ENCODE data around the gene TTLL4. TPM values are rescaled to one million over a fixed set of nuclear protein-coding genes. Genes with fewer than 3 reads are reported as not detected.
A peak's percentile ranks its signal among the peaks of the same experiment; 100 is the strongest.
"Not testable (repeated sequence)": the region's sequence is repeated elsewhere in the genome, so short reads cannot be mapped to it uniquely, and the experiment has no call there.

Gene TTLL4
- polyA plus RNA-seq, 1 donor = 47.2 TPM

- DNase-seq = no peak
These were observed 34.0 kb downstream of the TTLL4 start for GRCh38 chr2:218744615-218745014.

DNA sequence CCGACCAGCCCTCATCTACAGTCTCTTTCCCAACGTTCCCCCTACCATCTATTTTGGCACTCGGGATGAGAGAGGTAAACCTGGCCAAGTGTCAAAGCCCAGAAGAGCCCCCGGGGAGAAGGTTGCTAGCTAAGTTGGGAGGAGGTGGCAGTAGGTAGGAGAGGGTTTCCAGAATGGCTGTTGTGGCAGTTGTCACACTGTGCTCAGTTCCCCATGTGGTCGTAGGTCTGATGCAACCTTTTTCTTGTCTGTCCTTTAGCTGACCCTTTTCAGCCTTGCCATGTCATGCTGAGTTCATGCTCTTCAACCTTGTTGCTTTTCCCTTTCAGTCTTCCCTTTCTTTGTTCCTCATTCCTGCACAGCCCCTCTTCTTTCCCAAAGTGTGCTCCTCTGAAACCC, 34.5 kb downstream of the TTLL4 start:
- no peak for DNase-seq

DNA sequence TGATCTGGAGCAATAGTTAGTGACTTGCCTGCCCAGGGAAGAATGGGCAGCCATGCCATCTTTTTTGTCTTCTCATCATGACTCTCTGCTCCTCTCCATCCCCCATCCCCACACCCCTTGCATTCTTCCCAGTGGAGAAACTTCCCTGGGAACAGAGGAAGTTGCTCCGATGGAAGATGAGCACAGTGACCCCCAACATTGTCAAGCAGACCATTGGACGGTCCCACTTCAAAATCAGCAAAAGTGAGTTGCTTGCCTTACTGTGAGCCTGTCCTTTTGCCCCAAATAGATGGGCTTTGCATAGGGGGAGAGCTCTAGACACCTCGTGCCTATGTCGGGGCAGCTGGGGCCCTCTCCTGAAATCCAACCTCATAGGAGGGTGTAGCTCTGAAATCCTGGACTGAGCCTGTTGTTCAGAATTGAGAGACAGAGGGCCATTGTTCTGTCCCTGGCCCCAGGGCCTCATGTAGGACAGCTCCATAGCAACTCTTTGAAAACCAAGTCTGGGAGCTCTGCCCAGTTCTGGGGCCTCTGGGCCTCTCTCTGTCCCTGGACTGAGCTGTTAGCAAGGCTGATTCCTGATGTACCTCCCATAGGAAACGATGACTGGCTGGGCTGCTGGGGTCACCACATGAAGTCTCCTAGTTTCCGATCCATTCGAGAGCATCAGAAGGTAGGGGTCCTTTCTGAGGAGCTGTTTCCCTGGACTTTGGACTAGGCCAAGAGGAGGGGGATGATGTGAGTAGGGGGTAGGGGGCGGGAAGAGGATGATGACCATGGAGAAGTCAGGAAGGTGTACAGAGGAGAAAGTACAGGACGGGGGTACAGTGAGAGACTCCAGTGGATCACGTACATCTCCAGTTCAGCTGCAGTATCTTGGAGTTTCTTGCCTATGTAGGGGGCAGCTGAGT, 35.2 kb downstream of the TTLL4 start:
- no peak for DNase-seq

GRCh38 chr2:218746470-218746795, 35.8 kb downstream of the TTLL4 start:
- no peak for DNase-seq

DNA sequence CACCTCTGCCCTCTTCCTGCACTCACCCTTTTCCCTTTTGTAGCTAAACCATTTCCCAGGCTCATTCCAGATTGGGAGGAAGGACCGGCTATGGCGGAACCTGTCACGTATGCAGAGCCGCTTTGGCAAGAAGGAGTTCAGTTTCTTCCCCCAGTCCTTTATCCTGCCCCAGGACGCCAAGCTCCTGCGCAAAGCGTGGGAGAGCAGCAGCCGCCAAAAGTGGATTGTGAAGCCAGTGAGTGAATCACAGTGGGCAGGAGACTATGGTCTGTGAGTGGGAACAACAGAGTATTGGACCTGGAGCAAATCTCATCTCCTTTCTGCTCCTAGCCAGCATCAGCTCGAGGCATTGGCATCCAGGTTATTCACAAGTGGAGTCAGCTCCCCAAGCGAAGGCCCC, 36.3 kb downstream of the TTLL4 start:
- no peak for DNase-seq

DNA sequence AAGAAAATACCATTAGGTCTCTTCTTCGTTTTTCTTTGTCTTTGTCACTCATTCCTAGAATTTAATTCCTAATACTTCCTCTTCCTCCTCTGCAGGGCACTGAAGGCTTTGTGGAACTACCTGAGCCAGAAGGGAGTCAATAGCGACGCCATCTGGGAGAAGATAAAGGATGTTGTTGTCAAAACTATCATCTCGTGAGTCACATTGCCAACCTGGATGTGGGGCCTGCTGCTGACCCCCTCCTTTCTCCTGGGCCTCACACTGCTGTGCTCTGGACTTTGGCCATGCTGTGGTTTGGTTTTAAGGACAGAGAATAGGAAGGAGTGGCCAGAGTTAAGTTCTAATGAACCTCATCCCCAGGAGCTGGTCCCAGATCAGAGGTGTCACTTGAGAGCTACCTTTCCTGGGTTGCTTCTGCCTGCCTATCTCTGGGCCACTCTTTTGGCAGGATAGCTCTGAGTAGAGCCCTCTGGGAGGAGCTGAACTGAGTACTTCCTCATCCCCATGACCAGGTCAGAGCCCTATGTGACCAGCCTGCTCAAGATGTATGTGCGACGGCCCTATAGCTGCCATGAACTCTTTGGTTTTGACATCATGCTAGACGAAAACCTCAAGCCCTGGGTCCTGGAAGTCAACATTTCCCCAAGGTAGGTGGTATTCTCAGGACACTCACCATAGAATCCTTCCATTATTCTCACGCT, 38.3 kb downstream of the TTLL4 start:
- DNase-seq = no peak

DNA sequence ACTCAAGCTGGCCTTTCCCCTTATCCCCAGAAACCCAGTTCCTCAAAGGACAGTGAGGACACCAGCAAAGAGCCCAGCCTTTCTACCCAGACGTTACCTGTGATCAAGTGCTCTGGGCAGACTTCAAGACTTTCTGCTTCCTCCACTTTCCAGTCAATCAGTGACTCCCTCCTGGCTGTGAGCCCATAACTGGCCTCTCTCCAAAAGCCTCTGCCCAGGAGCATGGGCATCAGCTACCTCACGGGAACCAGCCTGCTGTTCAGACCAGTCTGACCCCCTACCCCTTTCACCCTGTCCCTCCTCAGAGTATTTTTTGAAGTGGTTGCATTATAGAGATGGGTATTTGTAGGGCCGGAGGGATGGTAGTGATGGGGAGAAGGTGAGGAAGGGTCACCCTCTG, 43.6 kb downstream of the TTLL4 start:
- DNase-seq = no peak

- DNase-seq = no peak
These were observed 44.1 kb downstream of the TTLL4 start for GRCh38 chr2:218754781-218755180.

- DNase-seq = no peak
These were observed 44.5 kb downstream of the TTLL4 start for GRCh38 chr2:218755198-218755566.

DNA sequence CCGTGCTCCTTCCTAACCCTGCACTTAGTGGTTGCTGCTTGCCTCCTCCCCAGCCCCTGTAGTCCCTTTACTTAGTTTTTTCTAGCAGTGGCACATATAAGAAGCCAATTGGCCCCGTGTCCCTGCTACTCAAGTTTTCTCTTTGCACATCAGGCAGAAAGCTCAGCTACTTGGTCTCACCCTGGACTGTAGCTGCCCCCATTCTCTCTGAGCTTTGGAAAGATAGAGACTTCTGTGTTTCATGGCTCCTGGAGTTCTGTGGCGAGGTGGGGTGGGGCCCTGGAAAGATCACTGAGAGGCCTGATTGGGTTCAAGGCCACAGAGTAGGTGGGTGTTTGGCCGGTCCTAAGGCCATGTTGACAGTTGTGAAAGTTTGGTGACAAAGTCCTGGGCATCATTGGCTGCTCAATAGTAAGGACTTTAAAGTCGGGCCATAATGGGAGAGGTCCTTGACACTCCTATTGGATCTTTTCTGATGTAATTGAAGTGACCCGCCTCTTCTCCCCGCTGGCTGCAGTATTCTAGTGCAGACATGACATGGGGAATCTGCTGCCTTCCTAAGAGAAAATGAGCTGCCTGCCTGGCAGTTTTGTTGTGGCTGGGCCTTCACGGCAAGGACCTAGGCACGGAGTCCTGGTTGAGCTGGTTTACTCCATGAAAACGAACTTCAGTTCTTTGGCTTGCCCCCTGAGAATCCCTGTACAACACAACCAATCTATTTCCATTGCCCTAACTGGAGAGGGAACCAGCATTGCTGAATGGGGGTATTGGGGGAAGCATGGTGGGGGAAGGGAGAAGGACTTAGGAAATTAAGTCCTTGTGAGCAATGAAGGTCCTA, 45.2 kb downstream of the TTLL4 start:
- DNase-seq = no peak

DNA sequence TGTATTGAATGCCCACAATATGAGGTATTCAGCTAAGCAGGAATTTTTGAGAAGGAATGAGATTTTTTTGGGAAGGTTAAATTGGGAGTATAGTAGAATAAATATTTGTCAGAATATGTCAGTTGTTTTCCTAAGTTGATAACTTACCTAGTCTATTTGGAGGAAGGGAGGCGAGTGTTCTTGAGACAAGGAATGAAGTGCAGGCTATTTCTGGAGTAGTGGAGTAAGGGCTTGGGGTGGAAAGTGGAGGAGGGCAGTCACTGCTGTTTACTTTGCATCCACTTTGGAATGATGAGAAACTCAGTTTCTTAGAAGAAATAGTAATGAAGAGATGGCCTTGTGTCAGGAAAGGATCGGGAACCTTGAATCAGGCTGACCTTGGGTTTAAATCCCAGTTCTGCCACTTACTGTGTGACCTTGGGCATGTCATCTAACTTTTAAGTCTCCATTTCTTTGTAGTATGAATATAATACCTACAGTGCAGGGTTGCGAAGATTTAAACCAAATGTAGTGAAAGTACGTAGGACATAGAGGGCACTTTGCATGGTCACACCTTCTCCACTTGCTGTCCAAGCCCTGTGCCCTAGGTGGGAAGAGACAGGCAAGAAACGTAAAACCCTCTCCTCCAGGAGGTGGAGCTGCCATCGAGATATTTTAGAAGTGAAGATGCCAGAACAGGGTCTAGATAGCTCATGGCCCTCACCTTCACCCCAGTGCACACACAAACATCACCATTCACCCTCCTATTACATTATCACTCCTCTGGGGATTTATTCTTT, 46.2 kb downstream of the TTLL4 start:
- DNase-seq = no peak

- DNase-seq = no peak
These were observed 51.2 kb downstream of the TTLL4 start for GRCh38 chr2:218761795-218762194.

GRCh38 chr2:218772759-218773158, 62.1 kb downstream of the TTLL4 start:
- not testable (repeated sequence) for DNase-seq

DNA sequence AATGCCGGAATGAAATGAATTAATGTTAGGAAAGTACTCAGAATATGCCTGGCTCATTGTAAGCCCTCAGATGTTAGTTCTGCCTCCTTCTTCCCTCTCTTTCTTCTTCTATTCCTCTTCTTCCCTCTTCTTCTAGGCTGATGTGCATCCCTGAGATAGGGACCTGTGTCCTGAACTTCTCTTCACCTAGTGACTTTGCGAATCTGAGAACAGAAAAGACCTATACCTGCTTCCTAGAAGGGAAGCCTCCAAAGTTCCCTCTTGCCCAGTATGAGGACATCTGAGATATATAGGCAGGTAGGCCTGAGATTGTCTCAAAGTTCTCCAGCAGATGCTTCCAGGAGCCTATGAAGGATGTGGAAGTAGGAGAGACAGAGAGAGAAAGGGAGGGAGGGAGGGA, 63.2 kb downstream of the TTLL4 start:
- DNase-seq = no peak

- no peak for DNase-seq
These were observed 65.9 kb downstream of the TTLL4 start for GRCh38 chr2:218776488-218776887.

DNA sequence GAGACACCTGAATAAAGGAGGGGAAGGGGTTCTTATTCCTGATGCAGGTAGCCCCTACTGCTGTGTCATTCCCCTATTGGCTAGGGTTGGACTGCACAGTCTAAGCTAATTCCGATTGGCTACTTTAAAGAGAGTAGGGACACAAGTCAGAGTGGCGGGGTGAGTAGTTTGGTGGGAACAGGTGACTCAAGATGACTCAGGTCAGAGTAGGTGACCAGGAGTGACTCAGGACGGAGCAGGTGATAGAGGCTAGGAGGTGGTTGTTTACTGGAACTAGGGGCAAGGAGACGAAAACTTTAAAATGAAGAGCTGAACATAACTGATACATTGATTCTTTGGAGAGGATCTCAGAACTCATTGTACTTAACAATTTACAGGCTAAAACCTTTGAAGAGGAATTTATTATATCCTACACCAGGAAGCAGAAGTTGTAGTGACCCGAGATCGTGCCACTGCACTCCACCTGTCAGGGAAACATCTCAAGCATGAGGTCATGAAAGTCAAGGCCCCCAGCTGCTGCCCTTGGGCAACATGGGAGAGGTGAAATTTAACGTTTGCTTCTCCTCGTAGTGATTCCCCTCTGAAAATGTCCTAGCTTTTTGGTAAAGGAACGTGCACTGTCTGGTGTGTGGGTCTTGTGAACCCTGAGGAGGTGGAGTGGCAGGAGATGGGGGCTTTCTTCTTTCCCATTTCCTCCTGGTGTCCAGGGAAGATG, 66.8 kb downstream of the TTLL4 start:
- no peak for DNase-seq

GRCh38 chr2:218780046-218780445, 69.4 kb downstream of the TTLL4 start:
- no peak for DNase-seq

GRCh38 chr2:218780851-218781690, 70.4 kb downstream of the TTLL4 start:
- no peak for DNase-seq

- DNase-seq = peak; percentile 30
These were observed 71.3 kb downstream of the TTLL4 start, which contains the start of gene CYP27A1 for GRCh38 chr2:218781691-218782527. CYP27A1 (plus strand) TSS chr2:218782147; CDS start chr2:218782183, 36 bp downstream.

Data from left kidney (tissue), 2 donors.